Naive thymus-derived CD4-positive, alpha-beta T cell (primary cell): ENCODE measurements around the gene SLC12A8. TPM values are rescaled to one million over a fixed set of nuclear protein-coding genes. Genes with fewer than 3 reads are reported as not detected.

Source experiments
- ATAC-seq: fragments of 150-1000 bp; cut with Tn5 transposase; 2 replicates; pipeline ENCODE4 v1.10.0; 2021; ENCODE audit warnings: mild to moderate bottlenecking, moderate library complexity
- CTCF ChIA-PET: fragments of 350-600 bp; sonication (Branson Sonifier 250); formaldehyde crosslinking; loops from one replicate; lab custom pipeline; 2021; ENCODE audit warnings: antibody characterized with exemption; lab: Charles Lee
- POLR2A ChIA-PET: fragments of 350-600 bp; sonication (Branson Sonifier 250); formaldehyde crosslinking; loops from one replicate; lab custom pipeline; 2021; ENCODE audit warnings: antibody characterized with exemption, inconsistent platforms; lab: Charles Lee
- DNase-seq, 9 donors: peaks; one replicate each; pipeline versions ENCODE4 v3.0.0 to v3.0.0-alpha.2; 2020 to 2022; ENCODE audit warnings: mixed read lengths in 1 of 9
- H3K27ac ChIP-seq: one replicate; pipeline ENCODE4 v1.7.0; 2013; ENCODE audit warnings: mild to moderate bottlenecking, low read depth, low read length, moderate library complexity
- H3K27me3 ChIP-seq, 2 donors: one replicate each; pipeline ENCODE4 v1.7.0; 2013; ENCODE audit warnings: low read length in 2 of 2, mild to moderate bottlenecking in 2 of 2, moderate library complexity in 2 of 2; ENCODE audit not compliant: control insufficient read depth in 2 of 2, insufficient read depth in 2 of 2
- H3K36me3 ChIP-seq, 3 experiments: 1 replicate in 2 of 3; 2 replicates in 1 of 3; pipeline ENCODE4 v1.7.0; 2013; ENCODE audit warnings: low read length in 3 of 3, mild to moderate bottlenecking in 3 of 3, moderate library complexity in 1 of 3; ENCODE audit not compliant: insufficient read depth in 3 of 3, control insufficient read depth in 2 of 3
- H3K4me1 ChIP-seq, 2 donors: one replicate each; pipeline ENCODE4 v1.7.0; 2013; ENCODE audit warnings: low read length in 2 of 2, mild to moderate bottlenecking in 2 of 2, moderate library complexity in 1 of 2; ENCODE audit not compliant: control insufficient read depth in 2 of 2, insufficient read depth in 2 of 2
- H3K4me3 ChIP-seq: 2 replicates; pipeline ENCODE4 v1.7.0; 2013; ENCODE audit warnings: mild to moderate bottlenecking, low read length
- H3K9me3 ChIP-seq, 3 experiments: 1 replicate in 2 of 3; 2 replicates in 1 of 3; pipeline ENCODE4 v1.7.0; 2013; ENCODE audit warnings: low read length in 3 of 3; ENCODE audit not compliant: control insufficient read depth in 2 of 3
- H3K27ac Mint-ChIP-seq, 9 donors: one replicate each; pipeline ENCODE4 v1.8.0; 2020 to 2022; ENCODE audit warnings: mixed read lengths in 9 of 9, mild to moderate bottlenecking in 8 of 9, moderate library complexity in 5 of 9, inconsistent platforms in 2 of 9
- H3K27me3 Mint-ChIP-seq, 5 donors: one replicate each; pipeline ENCODE4 v1.8.0; 2021 to 2022; ENCODE audit warnings: mixed read lengths in 5 of 5, mild to moderate bottlenecking in 1 of 5
- H3K36me3 Mint-ChIP-seq, 5 donors: one replicate each; pipeline ENCODE4 v1.8.0; 2020 to 2022; ENCODE audit warnings: mixed read lengths in 5 of 5, mild to moderate bottlenecking in 3 of 5, inconsistent platforms in 1 of 5
- H3K4me1 Mint-ChIP-seq, 7 donors: one replicate each; pipeline ENCODE4 v1.8.0; 2020 to 2022; ENCODE audit warnings: mixed read lengths in 7 of 7, mild to moderate bottlenecking in 3 of 7, inconsistent platforms in 1 of 7
- H3K4me3 Mint-ChIP-seq, 10 donors: one replicate each; pipeline ENCODE4 v1.8.0; 2020 to 2022; ENCODE audit warnings: mild to moderate bottlenecking in 10 of 10, mixed read lengths in 10 of 10, moderate library complexity in 6 of 10, inconsistent platforms in 2 of 10
- H3K9me3 Mint-ChIP-seq, 11 donors: one replicate each; pipeline ENCODE4 v1.8.0; 2020 to 2022; ENCODE audit warnings: mixed read lengths in 11 of 11, mild to moderate bottlenecking in 4 of 11, inconsistent platforms in 1 of 11, moderate library complexity in 1 of 11
- intact Hi-C, 2 donors: fragments of 100-400 bp; cut with micrococcal nuclease; formaldehyde crosslinking; loops; one replicate each; pipeline ENCODE4 v1.15.1; 2023
- polyA plus RNA-seq, 2 donors: library from polyadenylated mRNA; unstranded; fragments of 300-500 nt; fragmentation: Illumina TruSeq; gene quantifications; one replicate each; pipeline ENCODE4 v1.2.3, GENCODE V29; 2021
- total RNA-seq, 6 experiments: library from RNA in 5 of 6; stranded (reverse) in 5 of 6; gene quantifications; 1 replicate in 5 of 6; 2 replicates in 1 of 6; pipeline ENCODE4 v1.2.3 and lab custom pipeline; 2021 to 2026

SLC12A8 gene
- total and polyA plus RNA-seq, 7 experiments from 2014 or later = 0.12 to 1.1 (median 0.66) TPM; not detected in 1

DNA sequence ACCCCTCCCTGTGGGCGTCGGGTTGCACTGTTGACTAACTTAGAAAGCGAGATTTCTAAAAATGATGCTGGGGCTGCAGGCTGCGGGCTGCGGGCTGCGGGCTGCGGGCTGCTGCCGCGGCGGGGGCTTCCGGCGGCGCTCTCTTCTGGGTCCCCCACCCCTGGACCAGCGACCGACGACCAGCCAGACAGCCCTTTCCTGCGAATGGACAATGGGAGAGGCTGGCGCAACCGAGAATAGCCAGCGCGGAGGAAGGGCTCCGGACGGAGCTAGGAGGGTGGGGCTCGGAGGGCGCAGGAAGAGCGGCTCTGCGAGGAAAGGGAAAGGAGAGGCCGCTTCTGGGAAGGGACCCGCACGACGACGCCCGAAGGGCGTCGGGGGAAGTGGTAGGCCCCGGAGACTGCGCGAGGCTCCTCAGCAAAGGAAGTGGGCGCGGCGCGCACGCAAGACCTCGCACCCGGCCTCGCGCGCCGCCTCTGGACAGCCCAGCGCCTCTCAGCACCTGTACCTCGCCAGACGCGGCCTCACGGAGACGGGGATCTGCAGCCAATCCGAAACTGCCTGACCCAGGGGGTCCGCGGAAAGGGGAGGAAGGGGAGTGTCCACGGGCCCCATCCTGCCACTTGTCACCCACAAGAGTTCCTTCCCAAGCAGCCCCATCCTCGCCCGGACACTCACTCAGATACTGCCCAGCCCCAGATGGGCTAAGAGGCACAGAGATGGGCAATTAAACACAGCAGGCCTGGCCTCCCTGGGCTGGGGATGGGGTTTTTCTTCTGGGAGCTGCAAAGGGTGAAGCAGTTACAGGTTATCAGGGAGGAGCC is 70.7 kb downstream of the SLC12A8 start:
- Mint-ChIP-seq H3K36me3 (peaks cover 0 to 16% (median 0%) of the 10 kb centered on the region in 5 donors), H3K4me3 (peak overlapping the region; percentile 70 to 85 (median 80)), H3K4me1 (peaks cover 20 to 61% (median 33%) of the 10 kb centered on the region in 7 donors), H3K27me3 (peaks cover 0 to 44% (median 0%) of the 10 kb centered on the region in 5 donors), H3K27ac (peak overlapping the region in 8 of 9 donors; percentile 71 to 94 (median 86)), H3K9me3 (no peaks in the 10 kb centered on the region)
- H3K9me3 ChIP-seq = no peaks in the 10 kb centered on the region
- peak; percentile 90 for ATAC-seq
- intact Hi-C loops = loop anchor here (1.0 to 10.0 kb wide), 14 partner anchors 17 to 377 kb away; partner anchors contain the start of gene ZNF148 (in 1 of the 2)
- CTCF ChIA-PET = interaction anchor here (1.3 to 1.4 kb wide), 2 partner anchors 147 kb away, joined by 3 to 4 read pairs; no protein-coding TSS in a partner anchor
- peak overlapping the region; percentile 51 for H3K27ac ChIP-seq
- H3K4me3 ChIP-seq = peak overlapping the region; percentile 49
- POLR2A ChIA-PET = interaction anchor here (0.6 to 1.0 kb wide), 3 partner anchors 141 to 378 kb away, joined by 3 to 4 read pairs (median 3); partner anchors contain the start of gene SNX4
- peaks cover 12 to 23% of the 10 kb centered on the region in 2 donors for H3K4me1 ChIP-seq
- peak; percentile 42 to 83 (median 66) for DNase-seq
- no peaks in the 10 kb centered on the region for H3K27me3 ChIP-seq
- H3K36me3 ChIP-seq = no peaks in the 10 kb centered on the region

GRCh38 chr3:125140818-125141595 is 71.5 kb downstream of the SLC12A8 start:
- H3K4me1 ChIP-seq = peaks cover 12 to 31% of the 10 kb centered on the region in 2 donors
- H3K36me3 ChIP-seq = no peaks in the 10 kb centered on the region
- H3K27me3 Mint-ChIP-seq = peaks cover 0 to 50% (median 0%) of the 10 kb centered on the region in 5 donors
- H3K27ac Mint-ChIP-seq = peak overlapping the region; percentile 64 to 93 (median 84)
- peak overlapping the region; percentile 51 for H3K27ac ChIP-seq
- no peaks in the 10 kb centered on the region for H3K27me3 ChIP-seq
- POLR2A ChIA-PET = interaction anchor here (0.8 to 1.0 kb wide), 2 partner anchors 15 to 379 kb away, joined by 3 read pairs; partner anchors contain the start of gene SNX4
- H3K9me3 Mint-ChIP-seq = no peaks in the 10 kb centered on the region
- DNase-seq (no peak), ATAC-seq (no peak)
- H3K4me1 Mint-ChIP-seq = peaks cover 27 to 69% (median 40%) of the 10 kb centered on the region in 7 donors
- no peaks in the 10 kb centered on the region for H3K9me3 ChIP-seq
- CTCF ChIA-PET = interaction anchor here (0.7 to 1.3 kb wide), 3 partner anchors 146 to 1525 kb away, joined by 3 to 4 read pairs (median 4); no protein-coding TSS in a partner anchor
- H3K36me3 Mint-ChIP-seq = peaks cover 0 to 18% (median 0%) of the 10 kb centered on the region in 5 donors
- H3K4me3 ChIP-seq = peak overlapping the region; percentile 49
- H3K4me3 Mint-ChIP-seq = peak overlapping the region; percentile 70 to 85 (median 80)
- intact Hi-C loops = loop anchor here (1.0 to 10.0 kb wide), 10 partner anchors 16 to 376 kb away; no protein-coding TSS in a partner anchor

DNA sequence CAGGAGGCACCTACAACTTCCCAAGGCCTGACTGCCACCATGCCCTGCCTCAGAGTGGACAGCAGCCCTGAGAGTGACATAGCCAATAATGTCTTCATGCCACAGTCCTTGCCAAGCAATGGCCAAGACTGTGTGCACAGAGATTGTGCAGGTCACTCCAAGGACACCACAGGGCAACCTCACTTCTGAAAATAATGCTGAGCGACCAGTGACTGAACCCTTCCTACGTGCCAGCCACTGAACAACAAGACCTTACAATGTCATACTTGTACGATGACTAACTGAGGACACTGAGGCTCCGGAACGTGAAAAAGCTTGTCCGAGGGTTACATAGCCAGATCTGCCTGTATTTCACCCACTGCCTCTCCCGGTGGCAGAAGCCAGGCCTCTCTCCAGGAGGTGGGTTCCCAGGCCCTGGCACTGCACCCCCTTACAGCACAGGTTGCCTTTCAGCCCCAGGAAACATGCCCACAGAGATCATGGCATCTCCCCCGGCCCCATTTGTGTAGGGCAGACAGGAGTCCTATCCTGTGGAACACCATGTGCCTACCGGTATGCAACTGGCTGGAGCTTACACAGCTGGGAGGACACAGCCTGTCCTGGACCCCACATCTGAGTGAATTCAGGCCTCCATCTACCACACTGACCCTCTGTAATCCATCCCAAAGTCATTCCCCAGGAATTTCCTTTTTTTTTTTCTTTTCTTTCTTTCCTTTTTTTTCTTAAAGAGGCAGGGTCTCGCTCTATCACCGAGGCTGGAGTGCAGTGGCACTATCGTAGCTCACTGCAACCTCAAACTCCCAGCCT is 72.3 kb downstream of the SLC12A8 start:
- Mint-ChIP-seq H3K36me3 (peaks cover 0 to 18% (median 0%) of the 10 kb centered on the region in 5 donors), H3K9me3 (no peaks in the 10 kb centered on the region), H3K4me3 (peak overlapping the region in 8 of 10 donors; percentile 9 to 85 (median 46)), H3K4me1 (peaks cover 28 to 73% (median 40%) of the 10 kb centered on the region in 7 donors), H3K27me3 (peaks cover 0 to 56% (median 0%) of the 10 kb centered on the region in 5 donors), H3K27ac (peak overlapping the region in 8 of 9 donors; percentile 64 to 92 (median 84))
- H3K36me3 ChIP-seq = no peaks in the 10 kb centered on the region
- H3K4me1 ChIP-seq = peaks cover 12 to 31% of the 10 kb centered on the region in 2 donors
- no peak overlapping the region for H3K4me3 ChIP-seq
- no peaks in the 10 kb centered on the region for H3K9me3 ChIP-seq
- H3K27me3 ChIP-seq = no peaks in the 10 kb centered on the region
- ATAC-seq = no peak
- no peak overlapping the region for H3K27ac ChIP-seq
- CTCF ChIA-PET = interaction anchor here (0.7 to 1.3 kb wide), 3 partner anchors 145 to 1524 kb away, joined by 3 to 4 read pairs (median 4); no protein-coding TSS in a partner anchor
- intact Hi-C loops = loop anchor here (2.0 to 10.0 kb wide), 6 partner anchors 19 to 375 kb away; no protein-coding TSS in a partner anchor
- DNase-seq = no peak
- POLR2A ChIA-PET = interaction anchor here (0.8 to 1.0 kb wide), 2 partner anchors 14 to 380 kb away, joined by 3 read pairs; partner anchors contain the start of gene SNX4

DNA sequence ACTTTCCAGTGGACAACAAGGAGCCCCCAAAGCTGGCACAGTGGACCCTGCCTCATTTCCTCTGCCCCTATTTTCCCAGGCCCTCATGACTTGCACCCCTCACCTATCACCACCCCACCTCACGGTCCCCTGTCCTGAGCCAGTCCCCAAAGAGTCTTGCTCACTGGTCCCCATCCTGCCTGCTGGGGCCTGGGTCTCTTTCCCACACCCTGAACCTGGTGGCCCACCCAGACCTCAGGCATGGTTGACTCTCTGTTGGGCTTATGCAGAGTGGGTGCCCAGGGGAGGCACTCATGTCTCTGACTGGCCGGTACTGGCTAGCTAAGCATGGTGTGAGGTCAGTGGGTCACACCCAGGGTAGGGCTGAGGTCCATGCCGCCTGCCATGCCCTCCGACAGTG is 73.2 kb downstream of the SLC12A8 start:
- H3K9me3 ChIP-seq = no peaks in the 10 kb centered on the region
- ATAC-seq (no peak), DNase-seq (no peak)
- H3K27me3 ChIP-seq = no peaks in the 10 kb centered on the region
- Mint-ChIP-seq H3K9me3 (no peaks in the 10 kb centered on the region), H3K4me1 (peaks cover 26 to 72% (median 40%) of the 10 kb centered on the region in 7 donors), H3K36me3 (peaks cover 0 to 18% (median 0%) of the 10 kb centered on the region in 5 donors), H3K27ac (peak overlapping the region in 8 of 9 donors; percentile 36 to 87 (median 72)), H3K4me3 (no peak overlapping the region), H3K27me3 (peaks cover 0 to 59% (median 0%) of the 10 kb centered on the region in 5 donors)
- H3K4me3 ChIP-seq = no peak overlapping the region
- intact Hi-C loops = no loop called here
- CTCF ChIA-PET = no interaction called here
- POLR2A ChIA-PET = no interaction called here
- H3K36me3 ChIP-seq = no peaks in the 10 kb centered on the region
- peaks cover 12 to 31% of the 10 kb centered on the region in 2 donors for H3K4me1 ChIP-seq
- no peak overlapping the region for H3K27ac ChIP-seq

GRCh38 chr3:125137358-125138033 is 75.1 kb downstream of the SLC12A8 start:
- Mint-ChIP-seq H3K27ac (peak overlapping the region in 5 of 9 donors; percentile 7 to 55 (median 19)), H3K27me3 (peaks cover 0 to 57% (median 0%) of the 10 kb centered on the region in 5 donors), H3K4me3 (peak overlapping the region in 1 of 10 donors; percentile 2), H3K4me1 (peaks cover 20 to 65% (median 41%) of the 10 kb centered on the region in 7 donors), H3K36me3 (peaks cover 0 to 13% (median 0%) of the 10 kb centered on the region in 5 donors), H3K9me3 (no peaks in the 10 kb centered on the region)
- Histone ChIP-seq H3K27ac (no peak overlapping the region), H3K9me3 (no peaks in the 10 kb centered on the region), H3K36me3 (no peaks in the 10 kb centered on the region), H3K27me3 (no peaks in the 10 kb centered on the region), H3K4me1 (peaks cover 15 to 35% of the 10 kb centered on the region in 2 donors), H3K4me3 (no peak overlapping the region)
- CTCF ChIA-PET = no interaction called here
- intact Hi-C loops = no loop called here
- ATAC-seq = no peak
- DNase-seq = no peak
- POLR2A ChIA-PET = interaction anchor here (1.2 kb wide), 1 partner anchor 174 kb away, joined by 3 read pairs; no protein-coding TSS in a partner anchor
